IMR-90 (cell line): Measurements from ENCODE around the gene PRR19. TPM values are rescaled to one million over a fixed set of nuclear protein-coding genes. Genes with fewer than 3 reads are reported as not detected.

ENCODE experiments used
- ATAC-seq: fragments of 200-7000 bp; cut with Tn5 transposase; 2 replicates; pipeline ENCODE4 v1.9.1; 2020; ENCODE audit warnings: low read depth, mild to moderate bottlenecking, moderate library complexity
- BruUV-seq: library from RNA; stranded (reverse); fragments of 400-500 nt; replicated peaks from 2 replicates; lab custom pipeline; 2021; lab: Mats Ljungman, UMichigan
- CTCF ChIA-PET: fragments of 300-600 bp; formaldehyde crosslinking; extraction: SDS; loops from one replicate; lab custom pipeline; 2021; ENCODE audit warnings: antibody characterized with exemption; lab: Yijun Ruan, JAX
- POLR2A ChIA-PET: fragments of 300-600 bp; sonication (Branson Sonifier 250); formaldehyde crosslinking; loops from one replicate; lab custom pipeline; 2022; ENCODE audit warnings: antibody characterized with exemption; ENCODE audit not compliant: unreplicated experiment; lab: Charles Lee
- DNase-seq: peaks from one replicate; pipeline ENCODE4 v3.0.0; 2013
- H2AFZ ChIP-seq: replicated peaks from 2 replicates; pipeline ENCODE3; 2013; ENCODE audit warnings: low read length, mild to moderate bottlenecking; ENCODE audit not compliant: poor library complexity
- H2AK5ac ChIP-seq: 2 replicates; pipeline ENCODE4 v1.6.1; 2013; ENCODE audit warnings: low read depth, low read length, inconsistent platforms
- H2AK9ac ChIP-seq: replicated peaks from 2 replicates; pipeline ENCODE3; 2013; ENCODE audit warnings: mild to moderate bottlenecking, low read depth, low read length, moderate library complexity; ENCODE audit not compliant: poor library complexity
- H2BK120ac ChIP-seq: 2 replicates; pipeline ENCODE4 v1.6.1; 2013; ENCODE audit warnings: low read depth, low read length, inconsistent platforms
- H2BK15ac ChIP-seq: 3 replicates; pipeline ENCODE4 v1.6.1; 2013; ENCODE audit warnings: low read depth, low read length, inconsistent platforms
- H2BK20ac ChIP-seq: 2 replicates; pipeline ENCODE4 v1.6.1; 2013; ENCODE audit warnings: low read depth, mild to moderate bottlenecking, inconsistent platforms, low read length, moderate library complexity
- H2BK5ac ChIP-seq: 2 replicates; pipeline ENCODE4 v1.6.1; 2013; ENCODE audit warnings: mild to moderate bottlenecking, low read depth, low read length, inconsistent platforms; ENCODE audit not compliant: poor library complexity, severe bottlenecking
- H3K14ac ChIP-seq: replicated peaks from 2 replicates; pipeline ENCODE4 v1.6.1; 2013; ENCODE audit warnings: low read depth, low read length, inconsistent platforms
- H3K18ac ChIP-seq: 2 replicates; pipeline ENCODE4 v1.6.1; 2013; ENCODE audit warnings: low read depth, low read length, control low read depth
- H3K23ac ChIP-seq: 2 replicates; pipeline ENCODE4 v1.6.1; 2013; ENCODE audit warnings: low read depth, low read length, inconsistent platforms
- H3K27ac ChIP-seq: 2 replicates; pipeline ENCODE4 v1.5.1; 2013; ENCODE audit warnings: mild to moderate bottlenecking, control low read depth, low read length; ENCODE audit not compliant: insufficient read depth
- H3K27me3 ChIP-seq: 2 replicates; pipeline ENCODE4 v1.6.1; 2013; ENCODE audit warnings: low read length; ENCODE audit not compliant: control insufficient read depth, insufficient read depth
- H3K36me3 ChIP-seq: 2 replicates; pipeline ENCODE4 v1.6.1; 2013; ENCODE audit warnings: low read length, mixed read lengths; ENCODE audit not compliant: control insufficient read depth, insufficient read depth
- H3K4ac ChIP-seq: 2 replicates; pipeline ENCODE4 v1.6.1; 2013; ENCODE audit warnings: low read depth, low read length, inconsistent platforms
- H3K4me1 ChIP-seq: 2 replicates; pipeline ENCODE4 v1.6.1; 2013; ENCODE audit warnings: low read length, mixed read lengths; ENCODE audit not compliant: control insufficient read depth, insufficient read depth
- H3K4me2 ChIP-seq: 2 replicates; pipeline ENCODE4 v1.6.1; 2013; ENCODE audit warnings: low read depth, mild to moderate bottlenecking, control low read depth, low read length, moderate library complexity
- H3K4me3 ChIP-seq: 2 replicates; pipeline ENCODE4 v1.5.1; 2013; ENCODE audit warnings: low read depth, mild to moderate bottlenecking, control low read depth, low read length, moderate library complexity; ENCODE audit not compliant: insufficient read depth
- H3K56ac ChIP-seq: 2 replicates; pipeline ENCODE4 v1.6.1; 2013; ENCODE audit warnings: low read length, inconsistent platforms; ENCODE audit not compliant: insufficient read depth; ENCODE audit errors: extremely low read depth
- H3K79me1 ChIP-seq, 2 experiments: 2 replicates each; pipeline ENCODE4 v1.6.1; 2013; ENCODE audit warnings: low read length in 2 of 2, inconsistent platforms in 1 of 2, low read depth in 1 of 2
- H3K9ac ChIP-seq: 2 replicates; pipeline ENCODE4 v1.6.1; 2013; ENCODE audit warnings: low read depth, low read length, control low read depth
- H3K9me1 ChIP-seq: 2 replicates; pipeline ENCODE4 v1.6.1; 2013; ENCODE audit warnings: low read length, inconsistent platforms; ENCODE audit not compliant: insufficient read depth
- H3K9me3 ChIP-seq: 2 replicates; pipeline ENCODE4 v1.6.1; 2013; ENCODE audit warnings: low read length; ENCODE audit not compliant: control insufficient read depth, insufficient read depth
- H4K20me1 ChIP-seq: 2 replicates; pipeline ENCODE4 v1.6.1; 2013; ENCODE audit warnings: low read length, inconsistent platforms; ENCODE audit not compliant: insufficient read depth
- H4K5ac ChIP-seq: 2 replicates; pipeline ENCODE4 v1.6.1; 2013; ENCODE audit warnings: mild to moderate bottlenecking, low read depth, low read length, control low read depth
- H4K8ac ChIP-seq, 2 experiments: 2 replicates each; pipeline ENCODE4 v1.6.1; 2013; ENCODE audit warnings: low read depth in 2 of 2, low read length in 2 of 2, control low read depth in 1 of 2, inconsistent platforms in 1 of 2
- H4K91ac ChIP-seq: 2 replicates; pipeline ENCODE4 v1.6.1; 2013; ENCODE audit warnings: low read depth, low read length, inconsistent platforms; ENCODE audit not compliant: insufficient read depth
- BHLHE40 ChIP-seq: fragments of 150-350 bp; IDR thresholded peaks from 2 replicates; pipeline ENCODE4 v1.6.1; 2016; ENCODE audit warnings: mild to moderate bottlenecking, low read depth, low read length
- CEBPB ChIP-seq: IDR thresholded peaks from 2 replicates; pipeline ENCODE4 v1.6.1; 2012; ENCODE audit warnings: low read depth, low read length, improper control_type of control experiment
- CTCF ChIP-seq: conservative IDR thresholded peaks from 2 replicates; pipeline ENCODE4 v1.5.1; 2012; ENCODE audit warnings: mild to moderate bottlenecking, low read depth, low read length, improper control_type of control experiment
- ELK1 ChIP-seq: fragments of 150-350 bp; IDR thresholded peaks from 2 replicates; pipeline ENCODE4 v1.6.1; 2016; ENCODE audit warnings: low read depth, mild to moderate bottlenecking, low read length, moderate library complexity, borderline replicate concordance
- FOS ChIP-seq: fragments of 150-350 bp; IDR thresholded peaks from 2 replicates; pipeline ENCODE4 v1.6.1; 2016; ENCODE audit warnings: low read depth, low read length
- MAFK ChIP-seq: IDR thresholded peaks from 2 replicates; pipeline ENCODE4 v1.6.1; 2012; ENCODE audit warnings: low read depth, low read length, improper control_type of control experiment
- MAZ ChIP-seq: IDR thresholded peaks from 2 replicates; pipeline ENCODE4 v1.6.1; 2012; ENCODE audit warnings: low read depth, mild to moderate bottlenecking, low read length, improper control_type of control experiment, moderate library complexity, borderline replicate concordance
- MXI1 ChIP-seq: IDR thresholded peaks from 2 replicates; pipeline ENCODE4 v1.6.1; 2012; ENCODE audit warnings: low read depth, mild to moderate bottlenecking, low read length, moderate library complexity, borderline replicate concordance
- POLR2A ChIP-seq: IDR thresholded peaks from 2 replicates; pipeline ENCODE4 v1.6.1; 2012; ENCODE audit warnings: mild to moderate bottlenecking, low read depth, low read length
- RCOR1 ChIP-seq: IDR thresholded peaks from 2 replicates; pipeline ENCODE4 v1.6.1; 2012; ENCODE audit warnings: mild to moderate bottlenecking, low read length, improper control_type of control experiment; ENCODE audit not compliant: insufficient replicate concordance
- SMC3 ChIP-seq: fragments of 150-350 bp; IDR thresholded peaks from 2 replicates; pipeline ENCODE4 v1.6.1; 2016; ENCODE audit warnings: low read depth, mild to moderate bottlenecking, antibody characterized with exemption, low read length, moderate library complexity
- USF2 ChIP-seq: fragments of 150-350 bp; IDR thresholded peaks from 2 replicates; pipeline ENCODE4 v1.6.1; 2017; ENCODE audit warnings: mild to moderate bottlenecking, antibody characterized with exemption, low read length, low read depth
- WGBS, 2 experiments: methylation state at CpG; one replicate each; pipeline versions ENCODE4 v1.1.5 to v1.1.7; 2013; ENCODE audit warnings: missing lambda C conversion rate in 2 of 2; ENCODE audit not compliant: insufficient read length in 1 of 2; ENCODE audit errors: extremely low coverage in 2 of 2; 5-methylcytosine and 5-hydroxymethylcytosine counted together
- dilution Hi-C: fragments of 300-500 bp; cut with HindIII; formaldehyde crosslinking; loops from one replicate; pipeline ENCODE4 v1.14.3; 2018; ENCODE audit warnings: low sequenced_read_pairs; ENCODE audit not compliant: unreplicated experiment
- in situ Hi-C: fragments of 300-500 bp; cut with MboI; formaldehyde crosslinking; loops from 3 replicates; pipeline ENCODE4 v1.14.3; 2019; ENCODE audit warnings: low sequenced_read_pairs, inconsistent platforms, mixed read lengths
- intact Hi-C: fragments of 100-400 bp; cut with micrococcal nuclease; formaldehyde crosslinking; loops from 2 replicates; pipeline ENCODE4 v1.10.0; 2022
- polyA plus RNA-seq, 3 experiments: library from polyadenylated mRNA; depleted of rRNA; stranded (reverse); fragments of >200 nt; gene quantifications; 2 replicates each; pipeline ENCODE4 v1.2.3, GENCODE V29; 2012; ENCODE audit warnings: low replicate concordance in 1 of 3
- total RNA-seq: library from RNA; depleted of rRNA; stranded (reverse); fragments of >200 nt; gene quantifications from 2 replicates; pipeline ENCODE4 v1.2.3, GENCODE V29; 2012

PRR19 gene
- total and polyA plus RNA-seq, 2 of the 4 experiments (the other 2 are of a cell fraction) = 0.36 to 1.6 TPM

GRCh38 chr19:42284066-42284501, 17.8 kb upstream of the PRR19 start:
- dilution Hi-C loops (no loop called here), in situ Hi-C loops (no loop called here), intact Hi-C loops (no loop called here)
- H3K27me3 ChIP-seq = no peaks in the 10 kb centered on the region
- H3K79me1 ChIP-seq = peaks cover 33 to 64% of the 10 kb centered on the region in 2 experiments
- no peak overlapping the region for H3K4me2 ChIP-seq
- no peak overlapping the region for H2BK20ac ChIP-seq
- POLR2A ChIA-PET = no interaction called here
- no peak overlapping the region for H2BK15ac ChIP-seq
- H3K18ac ChIP-seq = no peak overlapping the region
- peaks cover 45% of the 10 kb centered on the region for H3K4me1 ChIP-seq
- WGBS, 2 experiments = no CpG with 5 or more reads among the region's 76 CpGs
- no peaks in the 10 kb centered on the region for H3K9me3 ChIP-seq
- H3K27ac ChIP-seq = peak overlapping the region; percentile 73
- peak overlapping the region; percentile 94 for H2AK9ac ChIP-seq
- no peak overlapping the region for H2BK120ac ChIP-seq
- TF ChIP-seq CTCF = no peak
- no peak for TF ChIP-seq MAFK
- TF ChIP-seq RCOR1 = no peak
- no peak for TF ChIP-seq ELK1
- TF ChIP-seq MAZ = peak; percentile 98
- TF ChIP-seq MXI1 = no peak
- TF ChIP-seq CEBPB = no peak
- no peak for TF ChIP-seq SMC3
- TF ChIP-seq FOS = no peak
- TF ChIP-seq USF2 = peak; percentile 72; the same call in 1 of the 2 replicates
- TF ChIP-seq BHLHE40 = 0 out of 2 replicates have a peak, but pooled peaks have one; percentile 33
- peak; percentile 65 for TF ChIP-seq POLR2A
- no peak overlapping the region for H2AK5ac ChIP-seq
- no peak overlapping the region for H4K8ac ChIP-seq
- H3K23ac ChIP-seq = no peak overlapping the region
- peak; percentile 64 for ATAC-seq
- 0 out of 2 replicates have a peak overlapping the region, but pooled peaks have one; percentile 7 for H3K4ac ChIP-seq
- CTCF ChIA-PET = interaction anchor here (0.7 kb wide), 1 partner anchor 125 kb away, joined by 4 read pairs; no protein-coding TSS in a partner anchor
- H3K56ac ChIP-seq = no peak overlapping the region
- H3K9me1 ChIP-seq = peaks cover 16% of the 10 kb centered on the region
- H2BK5ac ChIP-seq = peak overlapping the region; percentile 93
- no peak overlapping the region for H4K91ac ChIP-seq
- peaks cover 45% of the 10 kb centered on the region for H4K20me1 ChIP-seq
- peak overlapping the region; percentile 41 for H3K9ac ChIP-seq
- DNase-seq = peak; percentile 71
- no peak overlapping the region for H3K14ac ChIP-seq
- H2AFZ ChIP-seq = peak overlapping the region; percentile 88
- H3K36me3 ChIP-seq = peaks cover 22% of the 10 kb centered on the region
- H3K4me3 ChIP-seq = peak overlapping the region; percentile 89
- no peak overlapping the region for H4K5ac ChIP-seq
- no TSS peak for BruUV-seq
